ENCODE data around the gene GALNT14.

GALNT14 gene

DNA sequence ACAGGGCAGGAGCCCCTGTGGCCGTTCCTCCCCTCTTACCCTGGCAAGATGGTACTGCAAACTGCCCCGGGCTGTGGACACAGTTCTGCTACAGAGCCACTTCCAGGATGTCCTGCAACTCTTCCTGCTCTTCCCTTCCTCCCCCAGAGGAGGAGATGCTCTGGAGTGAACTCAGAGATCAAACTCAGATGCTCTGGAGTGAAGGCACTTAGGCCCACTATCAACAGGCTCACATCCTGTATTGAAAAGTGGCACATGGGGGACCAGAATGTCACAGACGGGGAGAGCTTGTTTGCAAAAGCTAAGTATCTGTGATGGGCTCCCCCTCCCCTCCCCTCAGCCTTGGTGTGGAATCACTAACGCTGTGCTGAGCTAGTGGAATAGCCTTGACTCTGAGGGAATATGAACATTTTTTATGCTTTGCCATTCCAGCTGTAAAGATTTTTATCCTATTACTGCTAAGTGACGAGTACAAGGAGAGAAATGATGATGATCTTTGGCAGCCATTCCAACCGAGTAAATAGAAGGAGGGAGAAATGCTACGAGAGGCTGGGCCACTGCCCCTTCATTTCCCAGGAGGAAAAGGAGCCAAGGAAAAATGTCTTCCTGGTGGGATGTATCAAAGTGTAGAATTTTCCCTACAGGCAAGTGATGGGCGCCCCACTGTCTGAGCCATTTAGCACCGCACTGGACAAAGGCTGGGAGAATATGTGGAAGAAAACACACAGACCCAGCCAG, 152.6 kb downstream of the GALNT14 start:
- no peak for TF ChIP-seq GATA3 (IDR thresholded peaks at IDR 0.05; ENCODE audit: low read depth, low read length)
- TF ChIP-seq GATA2 (IDR thresholded peaks at IDR 0.05; ENCODE audit: low read depth, low read length) = peak; percentile 73

GRCh38 chr2:30984148-30984547, 154.1 kb downstream of the GALNT14 start:
- TF ChIP-seq GATA2 (IDR thresholded peaks at IDR 0.05; ENCODE audit: low read depth, low read length) = no peak
- no peak for TF ChIP-seq GATA3 (IDR thresholded peaks at IDR 0.05; ENCODE audit: low read depth, low read length)

DNA sequence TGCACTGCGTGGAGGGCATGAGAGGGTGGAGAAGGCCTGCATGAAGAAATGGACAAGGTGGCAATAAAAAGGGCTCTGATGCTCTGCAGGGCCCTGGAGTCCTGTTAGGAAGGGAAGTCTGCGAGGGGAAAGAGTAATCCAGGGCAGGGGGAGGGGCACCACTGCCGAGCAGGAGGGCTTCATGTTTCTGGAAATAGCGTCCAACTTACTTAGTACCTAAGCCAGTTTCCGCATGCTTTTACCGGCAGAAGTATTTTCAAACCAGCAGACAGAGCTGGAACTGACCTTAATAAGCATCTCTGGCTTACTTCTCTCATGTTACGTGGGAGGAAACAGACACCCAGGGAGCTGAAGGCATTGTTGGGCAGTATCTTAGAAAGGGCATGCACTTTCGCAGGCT, 156.7 kb downstream of the GALNT14 start:
- TF ChIP-seq GATA2 (IDR thresholded peaks at IDR 0.05; ENCODE audit: low read depth, low read length) (no peak), GATA3 (IDR thresholded peaks at IDR 0.05; ENCODE audit: low read depth, low read length) (no peak)

DNA sequence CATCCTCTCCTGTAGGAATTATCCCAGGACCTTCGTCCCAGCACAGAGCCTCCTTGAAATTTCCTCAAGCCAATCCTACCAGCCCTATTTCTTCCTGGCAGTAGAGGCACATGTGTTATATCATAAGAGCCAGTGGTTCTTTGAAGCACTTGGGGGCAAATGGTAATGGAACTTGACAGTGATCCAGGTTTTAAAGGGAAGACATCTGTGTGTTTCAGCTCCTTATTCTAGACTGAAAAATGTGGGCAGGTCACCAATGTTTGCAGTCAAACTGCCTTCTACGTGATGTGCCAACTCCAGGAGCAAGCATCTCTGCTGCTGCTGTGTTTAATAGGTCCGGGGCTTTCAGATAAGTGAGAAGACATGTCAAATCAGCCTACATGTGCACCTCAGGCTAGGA, 157.1 kb downstream of the GALNT14 start:
- TF ChIP-seq GATA2 (IDR thresholded peaks at IDR 0.05; ENCODE audit: low read depth, low read length) (no peak), GATA3 (IDR thresholded peaks at IDR 0.05; ENCODE audit: low read depth, low read length) (no peak)

- TF ChIP-seq GATA3 (IDR thresholded peaks at IDR 0.05; ENCODE audit: low read depth, low read length) (no peak), GATA2 (IDR thresholded peaks at IDR 0.05; ENCODE audit: low read depth, low read length) (no peak)
Observed at GRCh38 chr2:30979822-30980245, 158.4 kb downstream of the GALNT14 start.

- TF ChIP-seq GATA2 (IDR thresholded peaks at IDR 0.05; ENCODE audit: low read depth, low read length) (no peak), GATA3 (IDR thresholded peaks at IDR 0.05; ENCODE audit: low read depth, low read length) (no peak)
Observed at GRCh38 chr2:30978854-30979253, 159.4 kb downstream of the GALNT14 start.

DNA sequence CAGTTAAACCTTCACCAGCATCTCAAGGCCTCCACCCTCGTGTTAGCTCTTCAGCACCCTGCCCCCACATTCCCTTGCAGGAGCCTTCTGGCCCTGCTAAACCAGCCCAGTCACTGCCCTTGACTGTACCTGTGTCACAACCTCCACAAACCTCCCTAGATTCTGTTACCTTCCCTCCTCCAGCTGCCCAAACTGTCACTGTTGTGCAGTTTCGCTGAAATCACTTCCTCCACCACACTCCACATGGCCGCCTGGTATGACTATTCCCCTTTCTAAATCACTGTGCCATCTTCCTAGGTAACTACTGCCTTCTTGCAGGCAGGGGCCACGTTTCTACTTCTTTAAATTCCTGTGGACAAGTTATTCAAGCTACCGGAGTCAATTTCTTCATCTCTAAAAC, 160.2 kb downstream of the GALNT14 start:
- TF ChIP-seq GATA3 (IDR thresholded peaks at IDR 0.05; ENCODE audit: low read depth, low read length) (no peak), GATA2 (IDR thresholded peaks at IDR 0.05; ENCODE audit: low read depth, low read length) (no peak)

GRCh38 chr2:30975156-30975555, 163.1 kb downstream of the GALNT14 start:
- no peak for TF ChIP-seq GATA2 (IDR thresholded peaks at IDR 0.05; ENCODE audit: low read depth, low read length)
- no peak for TF ChIP-seq GATA3 (IDR thresholded peaks at IDR 0.05; ENCODE audit: low read depth, low read length)

DNA sequence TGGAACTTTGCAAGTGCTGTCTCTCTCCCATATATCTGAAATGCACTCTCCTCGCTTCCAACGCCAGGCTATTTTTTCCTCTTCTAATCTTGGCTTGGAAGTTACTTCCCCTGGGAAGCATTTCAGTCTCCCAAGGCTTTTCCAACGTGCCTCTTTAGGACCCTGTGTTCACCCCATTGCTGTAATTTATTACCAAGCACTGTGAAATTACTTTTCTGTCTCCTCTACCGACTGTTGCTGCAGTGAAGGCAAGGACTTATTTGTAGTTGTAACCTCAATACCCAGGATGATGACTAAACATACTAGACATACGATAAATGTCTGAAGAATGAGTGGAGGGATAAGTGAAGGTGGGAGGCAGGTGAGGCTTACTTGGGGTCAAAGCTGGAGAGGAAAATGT, 163.7 kb downstream of the GALNT14 start:
- no peak for TF ChIP-seq GATA2 (IDR thresholded peaks at IDR 0.05; ENCODE audit: low read depth, low read length)
- no peak for TF ChIP-seq GATA3 (IDR thresholded peaks at IDR 0.05; ENCODE audit: low read depth, low read length)

DNA sequence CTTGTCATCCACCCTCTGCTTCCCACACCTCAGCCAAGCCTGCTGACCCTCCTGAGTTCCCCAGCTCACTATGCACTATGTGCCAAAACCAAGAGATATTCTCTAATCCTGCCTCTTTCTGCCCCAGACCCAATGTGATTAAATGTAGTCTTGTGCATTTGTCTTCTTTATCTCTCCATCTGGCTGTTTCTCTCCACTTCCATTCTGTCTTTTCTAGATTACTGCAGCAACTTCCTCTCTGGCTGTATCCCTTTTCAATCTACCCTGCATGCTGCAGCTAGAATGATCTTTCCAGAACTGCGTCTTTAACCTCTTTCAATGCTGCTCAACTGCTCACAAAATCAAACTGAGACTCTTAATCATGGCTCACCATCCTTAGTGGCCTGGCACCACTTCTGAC, 164.1 kb downstream of the GALNT14 start:
- peak; percentile 51; the same call in 1 of the 2 replicates for TF ChIP-seq GATA2 (IDR thresholded peaks at IDR 0.05; ENCODE audit: low read depth, low read length)
- TF ChIP-seq GATA3 (IDR thresholded peaks at IDR 0.05; ENCODE audit: low read depth, low read length) = no peak

- TF ChIP-seq GATA3 (IDR thresholded peaks at IDR 0.05; ENCODE audit: low read depth, low read length) (no peak), GATA2 (IDR thresholded peaks at IDR 0.05; ENCODE audit: low read depth, low read length) (no peak)
Observed at GRCh38 chr2:30971231-30972025, 166.8 kb downstream of the GALNT14 start.

DNA sequence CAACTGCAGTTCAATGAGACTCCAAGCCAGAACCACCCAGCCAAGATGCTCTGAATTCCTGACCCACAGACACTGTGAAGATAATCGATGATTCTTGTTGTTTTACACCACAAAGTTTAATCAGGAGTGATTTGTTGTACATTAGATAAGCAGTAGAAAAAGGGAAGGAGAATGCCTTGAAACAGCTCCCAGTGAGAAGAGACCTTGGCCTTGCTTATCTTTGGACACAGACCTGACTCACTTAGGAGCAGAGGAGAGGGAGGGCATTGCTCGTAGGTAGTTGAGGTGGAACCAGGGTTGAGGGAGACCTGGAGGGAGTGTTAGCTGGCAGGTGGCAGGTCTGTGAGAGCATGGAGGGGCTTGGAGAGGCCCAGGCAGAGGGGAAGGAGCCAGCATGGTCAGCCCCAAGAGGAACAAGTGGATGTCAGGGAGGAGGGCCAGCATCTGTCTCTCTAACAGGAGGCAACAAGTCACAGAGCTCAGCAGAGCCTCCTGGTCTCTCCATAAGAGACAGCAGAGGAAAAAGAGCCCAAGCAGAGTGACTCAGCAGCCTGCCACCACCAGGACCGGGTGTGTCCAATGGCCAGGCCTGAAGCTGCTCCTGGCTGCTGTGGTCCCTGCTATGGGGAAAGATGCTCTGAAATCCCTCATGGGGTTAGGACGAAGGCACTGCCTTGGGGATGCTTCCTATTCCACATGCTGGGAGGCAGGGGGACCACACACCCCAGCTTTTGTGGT, 169.4 kb downstream of the GALNT14 start:
- no peak for TF ChIP-seq GATA3 (IDR thresholded peaks at IDR 0.05; ENCODE audit: low read depth, low read length)

DNA sequence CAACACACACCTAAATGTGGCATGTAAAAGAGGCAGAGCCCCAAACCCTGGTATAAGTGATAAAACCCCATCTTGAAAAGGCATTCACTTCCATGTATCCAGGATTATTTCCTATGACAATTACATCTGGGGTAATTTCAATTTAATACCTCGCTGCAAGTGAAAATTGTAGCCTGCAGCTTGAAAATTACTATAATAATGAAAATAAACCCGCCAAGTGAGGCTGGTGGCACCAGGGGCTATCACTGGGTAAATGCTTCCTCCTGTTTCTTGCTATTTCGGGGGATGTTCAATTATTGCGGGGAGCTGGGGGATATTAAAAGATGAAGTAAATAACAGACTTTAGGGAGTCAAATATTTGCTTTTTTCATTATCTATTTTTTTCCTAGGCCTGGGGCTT, 171.5 kb downstream of the GALNT14 start:
- TF ChIP-seq GATA3 (IDR thresholded peaks at IDR 0.05; ENCODE audit: low read depth, low read length) (no peak), GATA2 (IDR thresholded peaks at IDR 0.05; ENCODE audit: low read depth, low read length) (no peak)

DNA sequence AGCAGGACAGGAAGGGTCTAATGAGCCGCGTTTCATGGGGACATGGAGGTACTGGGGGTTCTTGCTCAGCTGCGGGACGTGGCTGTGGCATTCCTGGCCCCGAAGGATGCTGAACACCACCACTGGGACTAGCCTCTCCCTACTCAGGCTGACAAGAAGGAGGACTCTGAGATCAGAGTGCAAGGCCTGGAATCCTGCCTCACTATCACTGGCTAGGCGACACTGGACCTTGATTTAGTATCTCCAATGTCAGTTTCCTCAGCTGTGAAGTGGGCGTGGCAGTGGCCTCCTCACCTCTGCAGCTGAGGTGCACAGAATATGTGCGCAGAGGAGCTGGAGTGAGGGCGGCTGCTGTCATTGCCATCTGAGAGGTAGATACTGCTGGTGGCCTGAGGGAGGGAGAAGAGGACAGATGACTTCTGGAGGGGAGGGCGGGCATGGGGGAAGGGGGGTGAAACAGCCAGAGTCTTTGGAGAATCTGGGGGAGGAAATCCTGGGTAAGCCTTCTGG, 173.2 kb downstream of the GALNT14 start:
- TF ChIP-seq GATA2 (IDR thresholded peaks at IDR 0.05; ENCODE audit: low read depth, low read length) (no peak), GATA3 (IDR thresholded peaks at IDR 0.05; ENCODE audit: low read depth, low read length) (no peak)
